GM19193 (cell line): ENCODE data around the gene POLG.

Source experiments
- POLR2A ChIP-seq: IDR thresholded peaks from 4 replicates; pipeline ENCODE4 v1.6.1; 2011; ENCODE audit not compliant: insufficient read depth, insufficient read length; ENCODE audit errors: extremely low read depth

Gene POLG

GRCh38 chr15:89329329-89330084 is 5.1 kb downstream of the POLG start:
- TF ChIP-seq POLR2A = no peak

GRCh38 chr15:89328398-89329254 is 6.0 kb downstream of the POLG start:
- no peak for TF ChIP-seq POLR2A

GRCh38 chr15:89327113-89327512 is 7.5 kb downstream of the POLG start:
- no peak for TF ChIP-seq POLR2A

GRCh38 chr15:89326316-89326715 is 8.3 kb downstream of the POLG start:
- TF ChIP-seq POLR2A = no peak

- no peak for TF ChIP-seq POLR2A
Observed at GRCh38 chr15:89325039-89325803, 9.4 kb downstream of the POLG start.

GRCh38 chr15:89323825-89324224 is 10.8 kb downstream of the POLG start:
- no peak for TF ChIP-seq POLR2A

- TF ChIP-seq POLR2A = no peak
Observed at GRCh38 chr15:89322822-89323221, 11.8 kb downstream of the POLG start.

- no peak for TF ChIP-seq POLR2A
Observed at GRCh38 chr15:89321521-89322410, 12.9 kb downstream of the POLG start.

GRCh38 chr15:89320200-89320599 is 14.4 kb downstream of the POLG start:
- no peak for TF ChIP-seq POLR2A

GRCh38 chr15:89319678-89320077 is 14.9 kb downstream of the POLG start:
- TF ChIP-seq POLR2A = no peak

GRCh38 chr15:89317186-89317720 is 17.4 kb downstream of the POLG start:
- no peak for TF ChIP-seq POLR2A

- TF ChIP-seq POLR2A = no peak
Observed at GRCh38 chr15:89316504-89316903, 18.1 kb downstream of the POLG start.

GRCh38 chr15:89315375-89315929 is 19.2 kb downstream of the POLG start:
- no peak for TF ChIP-seq POLR2A

GRCh38 chr15:89309993-89310392 is 24.6 kb downstream of the POLG start:
- TF ChIP-seq POLR2A = no peak
